Measurements from ENCODE around the gene ZNF169.
"Not testable (repeated sequence)": the region's sequence is repeated elsewhere in the genome, so short reads cannot be mapped to it uniquely, and the experiment has no call there.

Gene ZNF169

GRCh38 chr9:94322342-94322940 lies 63.3 kb downstream of the ZNF169 start:
- H3K27ac ChIP-seq (ENCODE audit: low read depth, low read length); H3K9ac ChIP-seq (ENCODE audit: low read depth, low read length); H3K27me3 ChIP-seq (ENCODE audit: control insufficient read depth, insufficient read depth, low read length); H3K36me3 ChIP-seq (ENCODE audit: control insufficient read depth, insufficient read depth, low read length); H3K4me3 ChIP-seq (ENCODE audit: low read depth, low read length); H3K4me1 ChIP-seq (ENCODE audit: control insufficient read depth, insufficient read depth, low read length); H3K9me3 ChIP-seq (ENCODE audit: control insufficient read depth, insufficient read depth, low read length): not testable (repeated sequence)

GRCh38 chr9:94323153-94323798 lies 64.2 kb downstream of the ZNF169 start:
- not testable (repeated sequence) for H3K9ac ChIP-seq (ENCODE audit: low read depth, low read length); H3K27me3 ChIP-seq (ENCODE audit: control insufficient read depth, insufficient read depth, low read length); H3K4me3 ChIP-seq (ENCODE audit: low read depth, low read length); H3K4me1 ChIP-seq (ENCODE audit: control insufficient read depth, insufficient read depth, low read length); H3K27ac ChIP-seq (ENCODE audit: low read depth, low read length); H3K36me3 ChIP-seq (ENCODE audit: control insufficient read depth, insufficient read depth, low read length); H3K9me3 ChIP-seq (ENCODE audit: control insufficient read depth, insufficient read depth, low read length)

DNA sequence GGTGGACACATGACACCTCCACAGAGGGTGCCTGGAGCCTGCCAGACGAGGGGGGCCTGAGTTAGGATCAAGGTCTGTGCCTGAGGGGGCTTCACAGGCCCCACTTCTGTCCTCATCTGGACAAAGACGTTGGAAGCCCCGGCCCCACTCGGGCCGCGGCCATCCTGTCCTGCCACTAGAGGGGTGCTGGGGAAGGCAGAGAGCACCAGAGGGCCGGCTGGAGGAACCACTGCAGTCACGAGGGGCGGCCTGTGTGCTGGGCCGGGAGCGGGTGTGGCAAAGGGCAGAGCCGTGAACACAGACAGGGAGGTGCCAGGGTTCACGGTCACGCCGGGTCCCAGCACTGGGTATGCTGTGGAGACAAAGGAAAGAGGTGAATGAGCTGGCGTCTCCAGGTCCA lies 66.5 kb downstream of the ZNF169 start:
- not testable (repeated sequence) for H3K27ac ChIP-seq (ENCODE audit: low read depth, low read length); H3K36me3 ChIP-seq (ENCODE audit: control insufficient read depth, insufficient read depth, low read length); H3K9ac ChIP-seq (ENCODE audit: low read depth, low read length); H3K4me1 ChIP-seq (ENCODE audit: control insufficient read depth, insufficient read depth, low read length); H3K9me3 ChIP-seq (ENCODE audit: control insufficient read depth, insufficient read depth, low read length); H3K4me3 ChIP-seq (ENCODE audit: low read depth, low read length); H3K27me3 ChIP-seq (ENCODE audit: control insufficient read depth, insufficient read depth, low read length)

- not testable (repeated sequence) for H3K9me3 ChIP-seq (ENCODE audit: control insufficient read depth, insufficient read depth, low read length); H3K4me3 ChIP-seq (ENCODE audit: low read depth, low read length)
Measured at GRCh38 chr9:94328544-94328943, 69.4 kb downstream of the ZNF169 start, which contains the start of gene NUTM2F. Gene NUTM2F (minus strand): TSS chr9:94328644. CDS start chr9:94328623, 21 bp downstream.

DNA sequence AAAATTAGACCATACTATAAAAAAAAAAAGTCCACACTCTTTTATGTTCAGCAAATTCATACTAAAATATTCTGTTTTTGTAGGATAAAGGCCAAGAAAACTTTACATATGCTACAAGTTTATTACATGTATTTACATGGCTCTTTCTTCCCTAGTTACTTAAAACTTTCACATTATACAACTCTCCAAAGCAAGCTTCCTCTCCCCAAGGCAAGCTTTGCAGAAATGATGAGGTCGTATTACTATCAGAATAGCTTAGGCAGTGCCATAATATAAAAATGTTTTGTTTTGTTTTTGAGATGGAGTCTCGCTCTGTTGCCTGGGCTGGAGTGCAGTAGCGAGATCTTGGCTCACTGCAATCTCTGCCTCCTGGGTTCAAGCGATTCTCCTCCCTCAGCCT lies 77.3 kb downstream of the ZNF169 start:
- not testable (repeated sequence) for H3K36me3 ChIP-seq (ENCODE audit: control insufficient read depth, insufficient read depth, low read length); H3K27ac ChIP-seq (ENCODE audit: low read depth, low read length); H3K27me3 ChIP-seq (ENCODE audit: control insufficient read depth, insufficient read depth, low read length); H3K4me3 ChIP-seq (ENCODE audit: low read depth, low read length); H3K4me1 ChIP-seq (ENCODE audit: control insufficient read depth, insufficient read depth, low read length); H3K9me3 ChIP-seq (ENCODE audit: control insufficient read depth, insufficient read depth, low read length); H3K9ac ChIP-seq (ENCODE audit: low read depth, low read length)

More at GRCh38 chr9:94328544-94328943, 69.4 kb downstream of the ZNF169 start, which contains the start of gene NUTM2F:
- not testable (repeated sequence) for H3K4me1 ChIP-seq (ENCODE audit: control insufficient read depth, insufficient read depth, low read length); H3K27me3 ChIP-seq (ENCODE audit: control insufficient read depth, insufficient read depth, low read length); H3K9ac ChIP-seq (ENCODE audit: low read depth, low read length); H3K27ac ChIP-seq (ENCODE audit: low read depth, low read length); H3K36me3 ChIP-seq (ENCODE audit: control insufficient read depth, insufficient read depth, low read length)

GRCh38 chr9:94338723-94339122 lies 79.6 kb downstream of the ZNF169 start:
- H3K9ac ChIP-seq (ENCODE audit: low read depth, low read length); H3K27ac ChIP-seq (ENCODE audit: low read depth, low read length); H3K4me1 ChIP-seq (ENCODE audit: control insufficient read depth, insufficient read depth, low read length); H3K36me3 ChIP-seq (ENCODE audit: control insufficient read depth, insufficient read depth, low read length); H3K9me3 ChIP-seq (ENCODE audit: control insufficient read depth, insufficient read depth, low read length); H3K27me3 ChIP-seq (ENCODE audit: control insufficient read depth, insufficient read depth, low read length); H3K4me3 ChIP-seq (ENCODE audit: low read depth, low read length): not testable (repeated sequence)

DNA sequence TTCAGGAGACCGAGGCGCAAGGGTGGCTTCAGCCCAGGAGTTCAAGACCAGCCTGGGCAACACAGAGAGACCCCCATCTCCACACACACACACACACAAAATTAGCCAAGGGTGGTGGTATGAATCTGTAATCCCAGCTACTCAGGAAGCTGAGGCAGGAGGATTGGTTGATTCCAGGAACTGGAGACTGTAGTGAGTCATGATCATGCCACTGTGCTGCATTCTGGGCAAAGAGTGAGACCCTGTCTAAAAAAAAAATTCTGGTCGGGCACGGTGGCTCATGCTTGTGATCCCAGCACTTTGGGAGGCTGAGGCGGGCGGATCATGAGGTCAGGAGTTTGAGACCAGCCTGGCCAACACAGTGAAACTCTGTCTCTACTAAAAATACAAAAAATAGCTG lies 80.6 kb downstream of the ZNF169 start:
- H3K4me3 ChIP-seq (ENCODE audit: low read depth, low read length); H3K9me3 ChIP-seq (ENCODE audit: control insufficient read depth, insufficient read depth, low read length); H3K36me3 ChIP-seq (ENCODE audit: control insufficient read depth, insufficient read depth, low read length); H3K27ac ChIP-seq (ENCODE audit: low read depth, low read length); H3K4me1 ChIP-seq (ENCODE audit: control insufficient read depth, insufficient read depth, low read length); H3K9ac ChIP-seq (ENCODE audit: low read depth, low read length); H3K27me3 ChIP-seq (ENCODE audit: control insufficient read depth, insufficient read depth, low read length): not testable (repeated sequence)

GRCh38 chr9:94340750-94341149 lies 81.7 kb downstream of the ZNF169 start:
- not testable (repeated sequence) for H3K27ac ChIP-seq (ENCODE audit: low read depth, low read length); H3K9me3 ChIP-seq (ENCODE audit: control insufficient read depth, insufficient read depth, low read length); H3K9ac ChIP-seq (ENCODE audit: low read depth, low read length); H3K36me3 ChIP-seq (ENCODE audit: control insufficient read depth, insufficient read depth, low read length); H3K27me3 ChIP-seq (ENCODE audit: control insufficient read depth, insufficient read depth, low read length); H3K4me1 ChIP-seq (ENCODE audit: control insufficient read depth, insufficient read depth, low read length); H3K4me3 ChIP-seq (ENCODE audit: low read depth, low read length)

GRCh38 chr9:94341703-94342102 lies 82.6 kb downstream of the ZNF169 start:
- H3K4me1 ChIP-seq (ENCODE audit: control insufficient read depth, insufficient read depth, low read length); H3K9me3 ChIP-seq (ENCODE audit: control insufficient read depth, insufficient read depth, low read length); H3K27me3 ChIP-seq (ENCODE audit: control insufficient read depth, insufficient read depth, low read length); H3K27ac ChIP-seq (ENCODE audit: low read depth, low read length); H3K4me3 ChIP-seq (ENCODE audit: low read depth, low read length); H3K36me3 ChIP-seq (ENCODE audit: control insufficient read depth, insufficient read depth, low read length); H3K9ac ChIP-seq (ENCODE audit: low read depth, low read length): not testable (repeated sequence)

- not testable (repeated sequence) for H3K27ac ChIP-seq (ENCODE audit: low read depth, low read length); H3K4me1 ChIP-seq (ENCODE audit: control insufficient read depth, insufficient read depth, low read length); H3K4me3 ChIP-seq (ENCODE audit: low read depth, low read length); H3K27me3 ChIP-seq (ENCODE audit: control insufficient read depth, insufficient read depth, low read length); H3K9me3 ChIP-seq (ENCODE audit: control insufficient read depth, insufficient read depth, low read length); H3K36me3 ChIP-seq (ENCODE audit: control insufficient read depth, insufficient read depth, low read length); H3K9ac ChIP-seq (ENCODE audit: low read depth, low read length)
Measured at GRCh38 chr9:94347451-94347850, 88.4 kb downstream of the ZNF169 start.

DNA sequence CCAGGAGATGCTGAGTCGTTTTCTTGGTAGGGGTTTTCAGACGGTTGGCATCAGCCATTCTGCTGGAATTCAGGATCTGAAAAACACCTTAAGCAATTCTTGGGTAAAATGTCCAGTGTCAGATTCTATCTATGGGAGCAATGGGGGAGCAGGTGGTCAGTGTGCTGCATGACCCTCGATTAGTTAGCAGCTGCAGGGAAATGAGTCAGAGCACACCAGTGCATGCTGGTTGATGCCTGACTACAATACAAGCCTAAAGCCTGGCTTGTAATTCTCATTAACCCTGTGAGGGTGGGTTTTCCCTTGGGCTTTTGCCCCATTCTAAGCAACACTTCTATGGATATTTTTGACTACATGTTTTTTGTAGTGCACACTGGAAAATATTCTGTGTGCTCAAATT lies 89.7 kb downstream of the ZNF169 start:
- not testable (repeated sequence) for H3K27ac ChIP-seq (ENCODE audit: low read depth, low read length); H3K27me3 ChIP-seq (ENCODE audit: control insufficient read depth, insufficient read depth, low read length); H3K4me1 ChIP-seq (ENCODE audit: control insufficient read depth, insufficient read depth, low read length); H3K9ac ChIP-seq (ENCODE audit: low read depth, low read length); H3K36me3 ChIP-seq (ENCODE audit: control insufficient read depth, insufficient read depth, low read length); H3K4me3 ChIP-seq (ENCODE audit: low read depth, low read length); H3K9me3 ChIP-seq (ENCODE audit: control insufficient read depth, insufficient read depth, low read length)
